Islet of Langerhans (tissue), 1 donor: ENCODE results near the gene JPH4.
"Not testable (repeated sequence)": the region's sequence is repeated elsewhere in the genome, so short reads cannot be mapped to it uniquely, and the experiment has no call there.

Experiments
- FAIRE-seq: peaks from one replicate; lab custom pipeline; 2011; peaks lifted over from hg19 to GRCh38; lab: Jason Lieb, UNC

The JPH4 gene

GRCh38 chr14:23578560-23579310 is at the start of gene JPH4:
Gene JPH4 (minus strand): TSS chr14:23578790. CDS start chr14:23577453, 1,337 bp downstream.
- FAIRE-seq, result no peak

- FAIRE-seq, result no peak
Observed at GRCh38 chr14:23627961-23628360, 49.4 kb upstream of the JPH4 start.

GRCh38 chr14:23626946-23627345 is 48.4 kb upstream of the JPH4 start:
- no peak for FAIRE-seq

GRCh38 chr14:23624830-23625404 is 46.3 kb upstream of the JPH4 start:
- FAIRE-seq, result no peak

GRCh38 chr14:23623962-23624361 is 45.4 kb upstream of the JPH4 start:
- no peak for FAIRE-seq

- FAIRE-seq, result no peak
Observed at GRCh38 chr14:23622990-23623389, 44.4 kb upstream of the JPH4 start.

- no peak for FAIRE-seq
Observed at GRCh38 chr14:23621932-23622730, 43.5 kb upstream of the JPH4 start.

GRCh38 chr14:23621204-23621931 is 42.8 kb upstream of the JPH4 start:
- no peak for FAIRE-seq

- FAIRE-seq, result no peak
Observed at GRCh38 chr14:23620177-23620702, 41.6 kb upstream of the JPH4 start.

GRCh38 chr14:23618415-23618988 is 39.9 kb upstream of the JPH4 start:
- FAIRE-seq, result no peak

- no peak for FAIRE-seq
Observed at GRCh38 chr14:23617539-23617938, 38.9 kb upstream of the JPH4 start.

GRCh38 chr14:23615856-23616255 is 37.3 kb upstream of the JPH4 start:
- no peak for FAIRE-seq

- FAIRE-seq, result no peak
Observed at GRCh38 chr14:23614395-23614828, 35.8 kb upstream of the JPH4 start.

GRCh38 chr14:23613242-23614070 is 34.9 kb upstream of the JPH4 start:
- FAIRE-seq, result peak; percentile 91

- no peak for FAIRE-seq
Observed at GRCh38 chr14:23612802-23613201, 34.2 kb upstream of the JPH4 start.

- FAIRE-seq, result no peak
Observed at GRCh38 chr14:23612354-23612732, 33.8 kb upstream of the JPH4 start.

GRCh38 chr14:23610815-23611289 is 32.3 kb upstream of the JPH4 start:
- no peak for FAIRE-seq

GRCh38 chr14:23610090-23610814 is 31.7 kb upstream of the JPH4 start:
- no peak for FAIRE-seq

GRCh38 chr14:23609411-23610089 is 31.0 kb upstream of the JPH4 start:
- FAIRE-seq, result not testable (repeated sequence)

- no peak for FAIRE-seq
Observed at GRCh38 chr14:23609001-23609400, 30.4 kb upstream of the JPH4 start.
